Ishikawa (cell line): ENCODE measurements around the gene OR2C3.

Experiments used
- CEBPB ChIP-seq: IDR thresholded peaks from 2 replicates; pipeline ENCODE4 v1.6.1; 2012
- CREB1 ChIP-seq: IDR thresholded peaks from 2 replicates; pipeline ENCODE4 v1.6.1; 2012; ENCODE audit warnings: low read depth
- EGR1 ChIP-seq: IDR thresholded peaks from 2 replicates; pipeline ENCODE4 v1.6.1; 2012
- EP300 ChIP-seq: IDR thresholded peaks from 2 replicates; pipeline ENCODE4 v1.6.1; 2012; ENCODE audit warnings: borderline replicate concordance
- FOXM1 ChIP-seq: IDR thresholded peaks from 2 replicates; pipeline ENCODE4 v1.6.1; 2012; ENCODE audit warnings: low read depth, borderline replicate concordance
- NFIC ChIP-seq: IDR thresholded peaks from 2 replicates; pipeline ENCODE4 v1.6.1; 2012
- RAD21 ChIP-seq: IDR thresholded peaks from 2 replicates; pipeline ENCODE4 v1.6.1; 2012; ENCODE audit warnings: low read depth
- TAF1 ChIP-seq: IDR thresholded peaks from 2 replicates; pipeline ENCODE4 v1.6.1; 2012; ENCODE audit warnings: low read depth, mild to moderate bottlenecking
- TCF12 ChIP-seq: IDR thresholded peaks from 2 replicates; pipeline ENCODE4 v1.6.1; 2012; ENCODE audit warnings: low read depth
- TEAD4 ChIP-seq: IDR thresholded peaks from 2 replicates; pipeline ENCODE4 v1.6.1; 2012
- USF1 ChIP-seq: IDR thresholded peaks from 2 replicates; pipeline ENCODE4 v1.6.1; 2012
- YY1 ChIP-seq: IDR thresholded peaks from 2 replicates; pipeline ENCODE4 v1.6.1; 2012; ENCODE audit warnings: low read depth
- ZBTB7A ChIP-seq: IDR thresholded peaks from 2 replicates; pipeline ENCODE4 v1.6.1; 2012; ENCODE audit warnings: low read depth
- TF ChIP-seq, protein P1 (sequence below): IDR thresholded peaks from 2 replicates; pipeline ENCODE4 v1.6.1; 2012; ENCODE audit warnings: low read depth, mild to moderate bottlenecking
- TF ChIP-seq, protein P2 (sequence below): IDR thresholded peaks from 2 replicates; pipeline ENCODE4 v1.6.1; 2012

The OR2C3 gene

DNA sequence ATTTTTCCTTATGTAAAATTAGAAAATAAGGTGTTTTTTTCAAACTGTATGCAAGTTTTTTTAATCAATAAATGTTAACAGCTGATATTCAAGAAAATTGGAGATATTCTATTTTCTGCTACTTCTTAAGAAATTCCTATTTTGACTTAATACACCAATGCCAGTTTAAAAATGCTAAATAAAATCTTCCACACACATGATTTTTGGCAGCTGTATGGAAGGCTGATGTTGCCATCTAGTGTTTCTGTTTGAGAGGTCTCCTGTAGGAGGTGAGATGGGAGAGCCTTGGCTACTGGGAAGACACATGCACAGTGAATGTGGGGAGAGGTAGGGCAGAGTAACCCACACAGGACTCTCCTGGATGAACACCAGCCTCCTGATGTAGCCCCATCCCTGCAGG lies 49.2 kb downstream of the OR2C3 start:
- TF ChIP-seq EP300, result no peak
- peak; percentile 47 for TF ChIP-seq RAD21
- TF ChIP-seq YY1, result no peak
- no peak for TF ChIP-seq FOXM1

DNA sequence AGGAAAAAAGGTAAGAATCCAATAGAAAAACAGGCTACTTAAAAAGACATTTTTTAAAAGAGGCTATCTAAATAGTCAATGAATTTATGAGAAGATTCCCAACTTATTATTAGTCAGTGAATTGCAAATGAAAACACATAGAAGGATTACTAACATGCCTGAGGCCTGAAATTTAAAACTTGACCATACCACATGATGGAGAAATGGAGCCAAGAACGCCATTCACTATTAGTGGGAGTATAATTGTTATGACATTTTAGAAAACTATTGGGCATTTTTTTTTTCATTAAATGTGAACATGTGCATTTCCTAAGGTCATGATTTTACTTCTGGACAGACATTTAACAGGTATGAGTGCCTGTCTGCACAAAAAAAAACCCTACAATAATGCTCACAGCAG lies 53.5 kb downstream of the OR2C3 start:
- TF ChIP-seq FOXM1, result no peak
- TF ChIP-seq, protein P1, sequence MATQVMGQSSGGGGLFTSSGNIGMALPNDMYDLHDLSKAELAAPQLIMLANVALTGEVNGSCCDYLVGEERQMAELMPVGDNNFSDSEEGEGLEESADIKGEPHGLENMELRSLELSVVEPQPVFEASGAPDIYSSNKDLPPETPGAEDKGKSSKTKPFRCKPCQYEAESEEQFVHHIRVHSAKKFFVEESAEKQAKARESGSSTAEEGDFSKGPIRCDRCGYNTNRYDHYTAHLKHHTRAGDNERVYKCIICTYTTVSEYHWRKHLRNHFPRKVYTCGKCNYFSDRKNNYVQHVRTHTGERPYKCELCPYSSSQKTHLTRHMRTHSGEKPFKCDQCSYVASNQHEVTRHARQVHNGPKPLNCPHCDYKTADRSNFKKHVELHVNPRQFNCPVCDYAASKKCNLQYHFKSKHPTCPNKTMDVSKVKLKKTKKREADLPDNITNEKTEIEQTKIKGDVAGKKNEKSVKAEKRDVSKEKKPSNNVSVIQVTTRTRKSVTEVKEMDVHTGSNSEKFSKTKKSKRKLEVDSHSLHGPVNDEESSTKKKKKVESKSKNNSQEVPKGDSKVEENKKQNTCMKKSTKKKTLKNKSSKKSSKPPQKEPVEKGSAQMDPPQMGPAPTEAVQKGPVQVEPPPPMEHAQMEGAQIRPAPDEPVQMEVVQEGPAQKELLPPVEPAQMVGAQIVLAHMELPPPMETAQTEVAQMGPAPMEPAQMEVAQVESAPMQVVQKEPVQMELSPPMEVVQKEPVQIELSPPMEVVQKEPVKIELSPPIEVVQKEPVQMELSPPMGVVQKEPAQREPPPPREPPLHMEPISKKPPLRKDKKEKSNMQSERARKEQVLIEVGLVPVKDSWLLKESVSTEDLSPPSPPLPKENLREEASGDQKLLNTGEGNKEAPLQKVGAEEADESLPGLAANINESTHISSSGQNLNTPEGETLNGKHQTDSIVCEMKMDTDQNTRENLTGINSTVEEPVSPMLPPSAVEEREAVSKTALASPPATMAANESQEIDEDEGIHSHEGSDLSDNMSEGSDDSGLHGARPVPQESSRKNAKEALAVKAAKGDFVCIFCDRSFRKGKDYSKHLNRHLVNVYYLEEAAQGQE, result no peak
- TF ChIP-seq CREB1, result no peak
- no peak for TF ChIP-seq EP300
- no peak for TF ChIP-seq TAF1
- no peak for TF ChIP-seq ZBTB7A
- no peak for TF ChIP-seq TCF12
- no peak for TF ChIP-seq YY1
- no peak for TF ChIP-seq NFIC
- no peak for TF ChIP-seq USF1

- TF ChIP-seq CREB1 (no peak), TEAD4 (no peak), TAF1 (no peak), USF1 (no peak), CEBPB (no peak), YY1 (no peak), RAD21 (no peak), ZBTB7A (no peak), EP300 (no peak), NFIC (no peak), EGR1 (no peak), FOXM1 (no peak), TCF12 (no peak)
- TF ChIP-seq, protein P2, sequence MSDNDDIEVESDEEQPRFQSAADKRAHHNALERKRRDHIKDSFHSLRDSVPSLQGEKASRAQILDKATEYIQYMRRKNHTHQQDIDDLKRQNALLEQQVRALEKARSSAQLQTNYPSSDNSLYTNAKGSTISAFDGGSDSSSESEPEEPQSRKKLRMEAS, result no peak
- TF ChIP-seq, protein P1, result no peak
Measured at GRCh38 chr1:247475793-247476192, 60.4 kb downstream of the OR2C3 start.
